ENCODE measurements around the gene ADD1. TPM values are rescaled to one million over a fixed set of nuclear protein-coding genes. Genes with fewer than 3 reads are reported as not detected.

The ADD1 gene
- total and polyA plus RNA-seq, 2 donors (not counting 1 experiment from before 2014, with no cell fraction given), result 164 to 171 TPM

DNA sequence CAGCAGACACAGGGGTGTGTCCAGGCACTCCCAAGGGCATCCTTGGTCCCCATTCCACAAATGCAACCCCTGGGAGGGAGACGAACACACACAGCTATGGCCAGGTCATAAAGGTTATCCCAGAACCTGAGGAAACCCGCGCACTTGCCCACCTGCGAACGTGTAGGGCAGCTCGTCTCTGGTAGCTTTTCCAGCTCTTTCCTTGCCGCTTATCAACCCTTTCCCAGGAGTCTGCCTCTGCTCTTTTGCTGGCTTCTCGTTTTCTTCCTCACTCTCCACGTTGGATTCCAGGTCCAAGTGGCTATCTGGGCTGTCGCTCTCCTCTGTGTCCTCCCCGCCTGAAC, 106.1 kb downstream of the ADD1 start:
- Histone ChIP-seq H3K4me3 (replicated peaks in 1 of 4; ENCODE audit: control extremely low read depth in 1 of 4, insufficient read depth in 1 of 4, low read depth in 3 of 4, low read length in 4 of 4) (no peak overlapping the region), H2AFZ (ENCODE audit: low read length) (no peak overlapping the region), H3K4me1 (ENCODE audit: control insufficient read depth, extremely low read depth, insufficient read depth, low read length) (no peaks in the 10 kb centered on the region), H3K4me2 (ENCODE audit: extremely low read depth, insufficient read depth, low read length) (no peak overlapping the region), H3K79me2 (ENCODE audit: control insufficient read depth, insufficient read depth, low read length) (no peaks in the 10 kb centered on the region), H3K27me3 (ENCODE audit: control insufficient read depth, insufficient read depth, low read length) (no peaks in the 10 kb centered on the region), H3K27ac (ENCODE audit: insufficient read depth, low read length) (peak overlapping the region; percentile 20), H3K36me3 (ENCODE audit: control insufficient read depth, insufficient read depth, low read length) (peaks cover 30% of the 10 kb centered on the region), H4K20me1 (ENCODE audit: control insufficient read depth, extremely low read depth, insufficient read depth, low read length) (no peaks in the 10 kb centered on the region), H3K9me3 (ENCODE audit: control insufficient read depth, insufficient read depth, low read depth, low read length) (no peaks in the 10 kb centered on the region), H3K9ac (ENCODE audit: insufficient read depth, low read length) (no peak overlapping the region)
- TF ChIP-seq EZH2 (IDR thresholded peaks at IDR 0.05; ENCODE audit: low read length, missing control alignments), result no peak
- TF ChIP-seq, protein P1, sequence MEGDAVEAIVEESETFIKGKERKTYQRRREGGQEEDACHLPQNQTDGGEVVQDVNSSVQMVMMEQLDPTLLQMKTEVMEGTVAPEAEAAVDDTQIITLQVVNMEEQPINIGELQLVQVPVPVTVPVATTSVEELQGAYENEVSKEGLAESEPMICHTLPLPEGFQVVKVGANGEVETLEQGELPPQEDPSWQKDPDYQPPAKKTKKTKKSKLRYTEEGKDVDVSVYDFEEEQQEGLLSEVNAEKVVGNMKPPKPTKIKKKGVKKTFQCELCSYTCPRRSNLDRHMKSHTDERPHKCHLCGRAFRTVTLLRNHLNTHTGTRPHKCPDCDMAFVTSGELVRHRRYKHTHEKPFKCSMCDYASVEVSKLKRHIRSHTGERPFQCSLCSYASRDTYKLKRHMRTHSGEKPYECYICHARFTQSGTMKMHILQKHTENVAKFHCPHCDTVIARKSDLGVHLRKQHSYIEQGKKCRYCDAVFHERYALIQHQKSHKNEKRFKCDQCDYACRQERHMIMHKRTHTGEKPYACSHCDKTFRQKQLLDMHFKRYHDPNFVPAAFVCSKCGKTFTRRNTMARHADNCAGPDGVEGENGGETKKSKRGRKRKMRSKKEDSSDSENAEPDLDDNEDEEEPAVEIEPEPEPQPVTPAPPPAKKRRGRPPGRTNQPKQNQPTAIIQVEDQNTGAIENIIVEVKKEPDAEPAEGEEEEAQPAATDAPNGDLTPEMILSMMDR (conservative IDR thresholded peaks at IDR 0.05 in 1 of 2, IDR thresholded peaks at IDR 0.05 in 1 of 2; ENCODE audit: low read depth in 1 of 2, low read length in 2 of 2), result no peak
- DNase-seq (ENCODE audit: low read depth in 2 of 2), result no peak

DNA sequence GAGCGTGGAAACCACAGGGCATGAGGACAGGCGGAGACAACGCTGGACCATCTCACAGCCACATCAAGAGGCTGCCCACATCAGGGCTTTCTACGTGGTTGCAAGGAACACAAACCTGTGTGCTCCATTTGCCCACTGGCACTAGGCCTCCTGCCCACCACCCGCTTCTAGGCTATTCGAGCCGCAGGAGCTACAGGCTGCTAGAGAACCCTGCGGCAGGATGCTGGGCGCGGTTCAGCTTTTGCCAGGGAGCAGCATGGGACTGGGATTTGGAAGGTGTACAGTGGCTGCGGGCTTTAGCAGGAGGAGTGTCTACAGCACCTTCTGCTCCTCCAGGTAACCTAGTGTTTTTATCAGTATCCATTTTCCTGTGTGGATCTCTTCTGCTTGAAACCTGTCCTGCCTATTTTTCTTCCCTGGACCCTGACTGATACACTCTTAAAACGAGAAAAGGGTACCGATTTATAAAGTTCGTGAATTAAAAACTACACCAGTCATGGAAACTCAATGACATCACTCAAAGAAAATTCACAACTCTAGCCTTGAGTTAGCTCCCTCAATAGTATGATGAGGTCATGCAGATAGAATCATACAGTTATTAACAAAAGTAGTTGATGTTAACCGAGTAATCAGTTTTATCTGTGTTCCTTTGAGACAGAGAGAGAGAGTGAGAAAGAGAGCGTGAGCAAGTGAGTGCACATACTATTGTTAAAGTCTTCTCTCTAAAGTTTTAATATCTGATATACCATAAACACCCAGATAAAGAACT, 106.8 kb downstream of the ADD1 start:
- Histone ChIP-seq H3K4me1 (ENCODE audit: control insufficient read depth, extremely low read depth, insufficient read depth, low read length) (no peaks in the 10 kb centered on the region), H3K36me3 (ENCODE audit: control insufficient read depth, insufficient read depth, low read length) (peaks cover 30% of the 10 kb centered on the region), H3K27me3 (ENCODE audit: control insufficient read depth, insufficient read depth, low read length) (no peaks in the 10 kb centered on the region), H3K27ac (ENCODE audit: insufficient read depth, low read length) (peak overlapping the region; percentile 20), H3K4me2 (ENCODE audit: extremely low read depth, insufficient read depth, low read length) (no peak overlapping the region), H4K20me1 (ENCODE audit: control insufficient read depth, extremely low read depth, insufficient read depth, low read length) (no peaks in the 10 kb centered on the region), H3K9ac (ENCODE audit: insufficient read depth, low read length) (no peak overlapping the region), H3K79me2 (ENCODE audit: control insufficient read depth, insufficient read depth, low read length) (no peaks in the 10 kb centered on the region), H3K4me3 (replicated peaks in 1 of 4; ENCODE audit: control extremely low read depth in 1 of 4, insufficient read depth in 1 of 4, low read depth in 3 of 4, low read length in 4 of 4) (no peak overlapping the region), H2AFZ (ENCODE audit: low read length) (no peak overlapping the region), H3K9me3 (ENCODE audit: control insufficient read depth, insufficient read depth, low read depth, low read length) (no peaks in the 10 kb centered on the region)
- TF ChIP-seq, protein P1 (conservative IDR thresholded peaks at IDR 0.05 in 1 of 2, IDR thresholded peaks at IDR 0.05 in 1 of 2; ENCODE audit: low read depth in 1 of 2, low read length in 2 of 2), result no peak
- no peak for TF ChIP-seq EZH2 (IDR thresholded peaks at IDR 0.05; ENCODE audit: low read length, missing control alignments)
- DNase-seq (ENCODE audit: low read depth in 2 of 2), result peak in 1 of 2 donors; percentile 20

DNA sequence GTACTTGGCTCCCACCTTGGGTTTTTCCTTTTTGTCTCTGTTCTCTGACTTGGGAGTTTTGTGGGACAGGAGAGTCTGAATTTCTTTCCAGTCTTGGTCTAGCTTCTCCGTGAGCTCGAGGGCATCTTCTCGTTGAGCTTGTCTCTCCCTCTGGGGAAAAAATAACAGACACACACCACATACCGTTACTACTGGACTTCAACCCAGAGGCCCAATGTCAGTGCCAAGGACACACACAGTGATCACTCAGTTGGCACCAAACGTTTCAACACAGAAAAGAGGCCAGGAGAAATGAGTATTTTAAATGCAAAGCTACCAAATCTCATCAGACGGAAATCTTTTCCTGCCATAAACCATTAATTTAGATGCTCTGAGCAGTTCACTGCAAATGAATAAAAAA, 109.9 kb downstream of the ADD1 start:
- Histone ChIP-seq H3K4me2 (ENCODE audit: extremely low read depth, insufficient read depth, low read length) (no peak overlapping the region), H3K9ac (ENCODE audit: insufficient read depth, low read length) (no peak overlapping the region), H3K4me3 (replicated peaks in 1 of 4; ENCODE audit: control extremely low read depth in 1 of 4, insufficient read depth in 1 of 4, low read depth in 3 of 4, low read length in 4 of 4) (no peak overlapping the region), H3K36me3 (ENCODE audit: control insufficient read depth, insufficient read depth, low read length) (peaks cover 29% of the 10 kb centered on the region), H3K27ac (ENCODE audit: insufficient read depth, low read length) (no peak overlapping the region), H4K20me1 (ENCODE audit: control insufficient read depth, extremely low read depth, insufficient read depth, low read length) (no peaks in the 10 kb centered on the region), H3K4me1 (ENCODE audit: control insufficient read depth, extremely low read depth, insufficient read depth, low read length) (no peaks in the 10 kb centered on the region), H3K27me3 (ENCODE audit: control insufficient read depth, insufficient read depth, low read length) (no peaks in the 10 kb centered on the region), H3K9me3 (ENCODE audit: control insufficient read depth, insufficient read depth, low read depth, low read length) (no peaks in the 10 kb centered on the region), H3K79me2 (ENCODE audit: control insufficient read depth, insufficient read depth, low read length) (peaks cover 17% of the 10 kb centered on the region), H2AFZ (ENCODE audit: low read length) (no peak overlapping the region)
- TF ChIP-seq, protein P1 (conservative IDR thresholded peaks at IDR 0.05 in 1 of 2, IDR thresholded peaks at IDR 0.05 in 1 of 2; ENCODE audit: low read depth in 1 of 2, low read length in 2 of 2), result no peak
- TF ChIP-seq EZH2 (IDR thresholded peaks at IDR 0.05; ENCODE audit: low read length, missing control alignments), result no peak
- DNase-seq (ENCODE audit: low read depth in 2 of 2), result no peak

All from fibroblast of lung (primary cell).